NCI-H2171 treated with DMSO at 0.1 percent for 48 hours (cell line): Measurements from ENCODE around the gene ZFYVE28.

ENCODE experiments used
- DNase-seq: peaks from one replicate; lab custom pipeline; 2025; lab: John Stamatoyannopoulos, UW

The ZFYVE28 gene

DNA sequence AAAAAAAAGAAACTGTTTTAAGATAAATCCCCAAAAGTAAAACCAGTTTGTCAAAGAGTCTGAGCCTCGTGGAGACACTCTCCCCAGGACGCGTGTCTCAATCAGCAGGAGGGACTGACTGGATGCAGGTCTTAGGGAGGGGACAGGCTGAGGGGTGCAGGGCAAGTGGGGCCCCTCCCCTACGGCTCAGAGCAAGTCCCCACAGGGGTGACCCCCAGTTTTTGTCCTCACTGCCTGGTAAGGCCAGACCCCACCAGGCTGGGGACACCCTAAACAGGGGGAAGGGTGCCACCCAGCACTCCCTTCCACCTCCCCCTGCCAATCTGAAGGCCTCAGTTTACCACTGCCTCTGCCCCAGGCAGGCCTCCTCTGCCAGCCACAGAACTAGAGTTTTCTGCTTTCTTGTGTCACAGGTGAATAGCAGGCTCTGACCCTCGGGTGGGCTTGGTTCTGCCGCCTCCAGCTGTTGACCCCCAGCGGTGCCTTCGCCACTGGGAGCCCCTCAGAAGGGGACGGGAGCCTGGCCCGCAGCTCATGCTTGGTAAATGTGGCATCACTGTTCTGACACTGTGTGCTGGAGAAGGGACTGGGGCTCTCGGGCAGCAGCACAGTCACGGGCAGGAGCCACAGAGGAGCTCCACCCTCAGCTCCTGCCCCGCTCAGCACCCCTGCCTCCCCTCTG lies 86.8 kb downstream of the ZFYVE28 start:
- DNase-seq = no peak

DNA sequence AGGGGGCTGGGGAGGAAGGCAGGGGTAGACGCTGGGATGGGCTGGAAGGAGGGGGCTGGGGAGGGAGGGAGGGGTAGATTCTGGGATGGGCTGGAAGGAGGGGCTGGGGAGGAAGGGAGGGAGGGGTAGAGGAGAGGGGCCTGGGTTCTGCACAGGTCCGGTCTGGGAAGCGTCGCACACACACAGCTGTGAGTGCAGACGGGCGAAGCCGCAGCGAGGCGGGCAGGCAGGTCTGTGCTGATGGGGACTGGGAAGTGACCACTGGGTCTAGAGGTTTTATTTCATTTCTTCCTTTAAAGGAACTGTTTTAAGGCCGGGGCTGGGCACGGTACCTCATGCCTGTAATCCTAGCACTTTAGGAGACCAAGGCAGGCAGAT lies 87.4 kb downstream of the ZFYVE28 start:
- DNase-seq = no peak

DNA sequence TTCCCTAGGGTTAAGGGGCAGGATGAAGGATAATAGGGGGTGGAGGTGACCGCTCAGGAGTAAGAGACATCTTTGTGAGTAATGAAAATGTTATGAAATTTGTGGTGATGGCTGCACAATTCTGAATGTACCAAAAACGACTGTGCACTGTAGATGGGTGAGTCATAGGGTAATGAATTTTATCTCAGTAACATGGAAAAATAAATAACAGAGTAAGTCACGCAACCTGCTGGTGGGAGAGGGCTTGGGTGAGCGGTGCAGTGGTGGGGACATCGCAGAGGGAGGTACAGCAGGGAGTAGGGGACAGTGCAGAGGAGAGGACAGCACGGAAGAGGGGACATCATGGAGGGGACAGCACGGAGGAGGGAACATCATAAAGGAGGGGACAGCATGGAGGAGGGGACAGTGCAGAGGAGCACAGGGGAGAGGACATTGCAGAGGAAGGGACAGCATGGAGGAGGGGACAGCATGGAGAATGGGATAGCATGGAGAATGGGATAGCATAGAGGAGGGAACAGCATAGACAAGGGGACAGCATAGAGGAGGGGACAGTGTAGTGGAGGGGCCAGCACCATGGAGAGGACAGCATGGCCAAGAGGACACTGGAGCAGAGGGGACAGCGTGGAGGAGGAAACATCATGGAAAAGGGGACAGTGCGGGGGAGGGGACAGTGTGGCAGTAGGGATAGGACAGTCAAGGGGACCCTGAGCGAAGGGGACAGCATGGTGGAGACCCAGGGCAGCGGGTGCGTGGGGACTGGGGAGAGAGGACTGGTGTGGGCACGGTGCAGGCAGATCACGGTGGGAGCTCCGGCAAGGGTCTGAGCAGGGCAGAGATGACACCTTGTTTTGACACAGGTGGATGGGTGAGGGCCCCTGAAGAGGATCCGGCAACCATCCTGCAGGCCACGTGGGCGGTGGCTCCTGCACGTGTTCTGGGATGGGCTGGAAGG lies 88.1 kb downstream of the ZFYVE28 start:
- DNase-seq = no peak

DNA sequence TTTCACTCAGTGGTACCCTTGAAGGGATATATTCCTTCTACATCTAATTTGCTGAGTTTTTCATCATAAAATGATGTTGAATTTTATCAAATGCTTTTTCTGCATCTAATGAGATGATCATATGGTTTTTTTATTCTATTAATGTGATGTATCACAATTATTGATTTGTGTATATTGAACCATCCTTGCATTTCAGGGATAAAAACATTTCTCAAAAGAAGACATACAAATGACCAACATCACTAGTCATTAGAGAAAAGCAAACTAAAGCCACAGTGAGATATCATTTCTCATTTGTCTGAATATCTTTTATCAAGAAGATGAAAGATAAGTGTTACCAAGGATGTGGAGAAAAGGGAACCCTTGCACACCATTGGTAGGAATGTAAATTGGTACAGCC lies 90.9 kb downstream of the ZFYVE28 start:
- no peak for DNase-seq

DNA sequence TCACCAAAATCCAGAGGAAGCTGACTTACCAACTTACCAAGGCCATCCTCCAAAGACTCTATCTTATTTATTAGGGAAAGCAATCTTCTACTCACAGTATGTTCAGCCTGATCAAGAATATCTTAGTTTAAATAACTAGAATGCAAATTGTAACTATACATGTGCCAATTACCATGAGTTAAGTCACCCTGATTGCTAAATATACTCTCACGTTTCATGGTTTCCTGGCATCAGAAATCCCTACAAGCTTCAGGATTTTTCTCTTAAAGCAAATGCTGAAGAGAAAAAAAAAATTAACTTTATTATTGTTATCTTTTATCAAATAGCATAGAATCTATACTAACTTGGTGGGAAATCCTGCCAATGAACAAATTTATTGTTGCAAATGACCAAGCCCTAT lies 93.6 kb downstream of the ZFYVE28 start:
- DNase-seq = no peak

DNA sequence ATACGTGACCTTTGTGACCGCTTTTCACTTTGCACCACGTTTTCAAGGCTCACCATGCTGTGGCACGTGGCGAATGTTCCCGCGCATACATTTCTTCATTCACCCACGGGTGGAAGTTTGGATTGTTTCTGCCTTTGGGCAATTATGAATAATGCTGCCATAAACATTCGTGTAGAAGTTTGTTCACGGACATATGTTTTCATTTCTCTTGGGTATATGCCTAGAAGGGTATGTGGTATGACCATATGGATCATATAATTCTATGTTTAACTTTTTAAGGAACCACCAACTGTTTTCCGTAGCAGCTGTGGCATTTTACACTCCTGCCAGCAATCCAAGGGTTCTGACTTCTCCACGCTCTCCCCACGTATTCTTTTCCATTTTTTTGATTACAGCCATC lies 95.6 kb downstream of the ZFYVE28 start:
- DNase-seq = peak; percentile 0

DNA sequence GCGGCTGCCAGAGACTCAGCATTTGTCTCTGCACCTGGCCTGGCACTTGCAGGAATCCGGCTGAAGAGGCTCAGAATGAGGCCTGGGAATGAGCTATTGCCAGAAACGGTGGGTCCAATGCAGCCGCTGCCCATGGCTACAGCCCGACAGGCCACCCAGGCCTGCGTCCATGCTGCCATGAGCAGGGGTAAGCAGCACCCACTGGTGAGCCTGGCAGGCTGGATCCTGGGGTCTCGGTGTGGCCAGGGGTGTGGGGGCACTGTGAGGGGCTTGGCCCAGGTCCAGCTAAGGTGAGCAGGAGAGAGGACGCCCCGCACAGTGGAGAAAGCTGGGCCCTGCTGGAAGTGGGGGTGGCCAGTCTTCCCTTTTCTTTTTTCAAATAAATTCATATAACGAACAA lies 96.2 kb downstream of the ZFYVE28 start:
- no peak for DNase-seq

DNA sequence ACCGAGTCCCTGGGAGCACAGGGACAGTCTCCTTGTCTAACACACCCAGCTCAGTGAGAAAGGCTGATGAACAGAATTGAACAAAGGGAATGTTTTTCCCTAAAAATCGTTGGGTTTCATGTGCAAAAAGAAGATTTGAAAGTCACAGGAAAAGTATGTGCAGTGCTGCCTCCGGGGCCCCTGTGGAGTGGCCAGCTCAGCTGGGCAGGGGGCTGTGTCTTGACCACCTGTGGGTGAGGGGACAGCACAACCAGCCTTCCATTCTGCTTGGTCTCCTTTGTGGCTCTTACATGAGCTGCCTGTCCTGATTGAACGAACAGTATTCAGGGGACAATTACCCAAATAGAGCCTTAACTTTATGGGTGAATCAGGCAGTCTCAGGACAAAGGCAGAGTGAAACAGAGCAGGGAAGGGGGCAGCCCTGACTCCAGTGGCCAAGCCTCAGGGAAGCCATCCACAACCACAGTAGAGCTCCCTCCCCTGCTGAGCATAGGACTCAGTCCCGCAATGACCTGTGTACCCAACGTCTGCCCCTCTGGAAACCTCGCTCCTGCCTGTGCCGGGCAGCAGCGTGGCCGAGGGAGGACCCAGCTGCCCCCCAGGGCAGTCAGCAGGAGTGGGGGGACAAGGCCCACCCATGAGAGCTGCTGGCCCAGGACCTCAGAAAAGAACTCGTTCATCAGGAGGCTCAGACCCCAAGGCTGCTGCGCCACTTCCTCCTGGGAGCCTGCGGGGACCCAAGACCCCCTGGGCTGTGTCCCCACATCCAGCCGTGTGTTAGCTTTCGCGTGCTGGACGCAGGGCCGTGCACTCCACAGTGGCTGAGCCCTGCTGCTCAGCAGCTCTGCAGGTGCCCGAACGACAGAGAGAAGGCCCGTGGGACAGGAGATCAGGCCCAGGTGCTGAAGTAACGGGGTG lies 96.9 kb downstream of the ZFYVE28 start:
- DNase-seq = no peak

DNA sequence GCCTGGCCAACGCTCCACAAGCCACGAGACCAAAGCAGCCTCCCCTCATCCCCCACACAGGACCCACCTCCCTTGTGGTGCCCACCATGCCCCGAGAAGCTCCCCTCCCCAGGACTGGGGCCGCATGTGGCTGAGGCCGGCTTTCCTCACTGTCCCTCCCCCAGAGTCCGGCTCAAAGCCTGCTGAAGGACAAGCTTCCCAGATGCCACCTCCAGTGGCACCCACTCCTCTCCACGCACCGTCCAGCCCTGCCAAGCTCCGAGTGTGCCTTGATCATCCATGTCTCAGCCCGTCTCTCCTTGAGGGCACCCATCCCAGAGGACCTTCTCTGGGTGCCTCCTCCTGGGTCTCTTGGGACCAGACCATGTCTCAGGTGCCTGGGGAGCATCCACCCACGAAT lies 97.7 kb downstream of the ZFYVE28 start:
- DNase-seq = no peak

DNA sequence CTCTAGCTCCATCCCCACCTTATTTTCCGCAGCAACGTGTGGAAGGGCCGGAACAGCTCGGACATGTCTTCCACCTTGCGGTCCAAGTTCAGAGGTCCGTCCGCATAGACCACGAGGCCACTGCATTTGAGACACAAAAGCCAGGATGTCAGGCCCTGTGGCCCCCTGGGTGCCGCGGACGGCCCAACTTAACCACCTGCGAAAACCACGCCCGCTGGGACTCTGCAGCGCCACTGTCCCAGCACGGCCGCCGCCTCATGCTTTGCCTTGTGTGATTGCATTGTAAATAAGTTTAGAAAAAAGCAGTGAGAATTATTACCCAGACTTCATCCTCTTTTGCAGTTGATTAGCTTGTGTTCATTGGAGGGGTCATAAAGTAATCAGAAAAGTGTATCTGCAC lies 98.3 kb downstream of the ZFYVE28 start:
- no peak for DNase-seq

DNA sequence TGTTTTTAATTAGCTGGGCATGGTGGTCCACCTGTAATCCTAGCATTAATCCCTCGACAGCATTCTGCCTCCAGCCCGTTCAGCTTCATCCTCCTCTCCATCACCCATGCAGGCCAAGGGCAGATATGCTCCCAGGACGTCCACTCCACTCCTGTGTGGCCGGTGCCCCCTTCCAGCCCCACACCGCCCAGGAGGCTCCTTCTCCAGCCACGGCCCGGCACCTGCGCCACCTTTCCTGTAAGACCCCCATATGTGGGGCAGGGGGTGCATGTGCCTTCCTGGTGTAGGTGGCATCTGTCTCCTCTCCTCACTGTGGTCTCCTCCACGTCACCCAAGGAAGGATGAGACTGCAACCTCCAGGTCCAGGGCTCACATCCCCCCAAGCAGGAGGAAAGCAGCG lies 99.6 kb downstream of the ZFYVE28 start:
- no peak for DNase-seq

DNA sequence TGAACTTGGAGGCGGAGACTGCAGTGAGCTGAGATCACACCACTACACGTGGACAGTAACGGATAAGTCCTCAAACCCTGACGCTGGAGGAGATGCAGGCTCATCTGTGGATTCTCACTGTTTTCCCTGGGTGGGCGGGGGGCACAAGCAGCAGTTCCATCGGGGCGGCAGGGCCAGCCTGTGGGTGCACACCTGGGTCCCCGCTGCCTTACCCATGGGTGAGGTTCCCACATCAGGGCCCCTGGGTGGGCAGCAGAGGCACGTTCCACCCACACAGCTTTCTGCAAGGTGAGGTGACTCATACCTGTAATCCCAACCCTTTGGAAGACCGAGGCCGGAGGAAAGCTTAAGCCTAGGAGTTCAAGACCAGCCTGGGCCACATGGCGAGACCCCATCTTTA lies 100.0 kb downstream of the ZFYVE28 start:
- DNase-seq = no peak

DNA sequence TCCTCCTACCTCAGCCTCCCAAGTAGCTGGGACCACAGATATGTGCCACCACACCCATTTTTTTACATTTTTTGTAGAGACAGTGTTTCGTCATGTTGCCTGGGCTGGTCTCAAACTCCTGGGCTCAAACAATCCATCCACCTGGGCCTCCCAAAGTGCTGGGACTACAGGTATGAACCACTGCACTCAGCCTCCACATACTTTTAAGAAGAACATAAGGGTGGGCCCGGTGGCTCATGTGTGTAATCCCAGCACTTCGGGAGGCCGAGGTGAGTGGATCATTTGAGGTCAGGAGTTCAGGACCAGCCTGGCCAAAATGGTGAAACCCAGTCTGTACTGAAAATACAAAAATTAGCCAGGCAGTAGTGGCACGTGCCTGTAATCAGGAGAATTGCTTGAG lies 105.1 kb downstream of the ZFYVE28 start:
- DNase-seq = no peak

DNA sequence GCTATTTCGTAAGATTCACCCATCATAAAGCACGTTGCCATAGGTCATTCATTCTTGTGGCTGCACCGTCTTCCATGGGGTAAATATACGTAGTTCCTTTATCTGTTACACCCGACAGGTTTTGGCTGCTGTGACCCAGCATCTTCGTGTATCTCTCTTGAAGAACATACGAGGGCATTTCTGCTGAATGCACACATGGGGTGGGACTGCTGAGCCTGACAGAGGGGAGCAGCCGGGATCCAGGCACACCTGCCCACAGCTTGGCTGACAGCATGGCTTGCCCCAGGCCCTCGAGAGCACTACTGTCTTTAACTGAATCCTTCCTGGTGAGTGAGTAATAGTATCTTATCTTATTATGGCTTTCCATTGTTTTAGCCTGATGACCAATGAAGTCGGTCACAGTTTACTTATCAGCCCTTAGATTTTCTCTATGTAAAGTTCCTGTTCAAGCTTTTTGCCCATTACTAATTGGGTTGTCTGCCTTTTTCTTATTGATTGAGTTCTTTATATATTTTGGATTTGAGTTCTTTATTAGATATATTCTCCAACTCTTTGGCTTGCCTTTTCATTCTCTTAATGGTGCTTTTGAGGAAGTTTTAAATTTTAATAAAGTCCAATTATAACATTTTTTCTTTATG lies 111.6 kb downstream of the ZFYVE28 start:
- DNase-seq = no peak

DNA sequence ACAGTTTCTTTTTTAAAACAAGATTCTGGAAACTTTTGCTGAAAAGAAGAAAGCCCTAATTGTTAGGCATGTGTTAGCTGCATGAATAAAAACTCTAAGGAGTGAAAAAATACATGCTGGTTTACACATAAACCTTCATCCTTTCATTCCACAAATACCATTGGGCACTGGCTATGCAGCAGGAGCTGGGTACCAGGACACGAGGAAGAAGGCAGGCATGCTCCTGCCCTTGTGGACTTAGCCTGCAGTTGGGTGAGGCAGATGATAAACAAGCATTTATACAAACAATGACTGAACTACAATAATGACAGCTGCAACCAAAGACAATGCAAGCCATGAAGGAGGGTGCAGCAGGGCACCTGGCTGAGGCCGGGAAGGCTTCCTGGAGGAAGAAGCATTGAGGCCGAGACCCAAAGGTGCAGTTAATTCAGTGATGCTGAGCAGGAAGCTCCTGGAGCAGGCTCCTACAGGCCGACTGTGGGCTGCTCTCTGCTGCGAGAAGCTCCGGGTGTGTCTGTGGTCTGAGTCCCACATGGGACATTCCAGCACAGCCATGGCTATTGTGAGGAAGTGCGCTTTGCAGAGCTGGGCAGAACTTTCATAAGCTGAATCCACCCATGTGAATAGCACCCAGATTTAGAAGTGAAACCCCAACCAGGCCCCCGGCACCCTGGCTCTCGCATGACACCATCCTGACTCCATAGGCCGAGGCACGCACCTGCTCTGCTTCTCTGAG lies 112.5 kb downstream of the ZFYVE28 start:
- no peak for DNase-seq

DNA sequence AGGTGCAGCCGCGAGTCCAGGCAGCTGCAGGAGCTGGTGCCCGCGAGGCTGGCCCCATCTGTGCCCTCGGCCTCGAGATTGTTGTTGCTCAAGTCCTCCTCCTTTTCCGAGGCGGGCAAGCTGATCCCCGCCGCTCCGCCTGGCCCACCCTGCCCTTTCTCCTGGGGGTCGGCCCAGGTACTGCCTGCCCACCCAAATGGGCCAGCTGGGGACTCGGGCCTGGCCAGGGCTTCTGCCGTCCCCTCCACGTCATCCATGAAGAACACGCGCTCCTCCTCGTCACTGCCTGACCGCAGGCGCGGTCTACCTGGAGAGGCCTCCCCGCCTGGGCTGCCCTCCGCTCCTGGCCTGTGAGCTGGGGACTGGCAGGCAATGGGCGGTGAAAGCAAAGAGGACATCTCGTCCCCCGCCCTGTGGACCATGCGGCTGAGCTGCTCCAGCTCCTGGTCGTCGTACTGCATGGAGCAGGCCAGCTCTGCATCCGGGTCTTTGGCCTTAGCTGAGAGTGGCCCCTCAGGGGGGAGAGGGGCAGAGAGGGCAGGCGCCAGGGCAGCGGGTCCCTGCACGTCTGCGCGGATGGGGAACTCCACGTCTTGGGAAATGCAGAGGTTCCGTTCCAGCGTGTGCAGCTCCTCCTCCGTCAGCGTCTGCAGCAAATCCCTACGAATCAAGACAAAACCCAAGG lies 113.4 kb downstream of the ZFYVE28 start:
- no peak for DNase-seq

DNA sequence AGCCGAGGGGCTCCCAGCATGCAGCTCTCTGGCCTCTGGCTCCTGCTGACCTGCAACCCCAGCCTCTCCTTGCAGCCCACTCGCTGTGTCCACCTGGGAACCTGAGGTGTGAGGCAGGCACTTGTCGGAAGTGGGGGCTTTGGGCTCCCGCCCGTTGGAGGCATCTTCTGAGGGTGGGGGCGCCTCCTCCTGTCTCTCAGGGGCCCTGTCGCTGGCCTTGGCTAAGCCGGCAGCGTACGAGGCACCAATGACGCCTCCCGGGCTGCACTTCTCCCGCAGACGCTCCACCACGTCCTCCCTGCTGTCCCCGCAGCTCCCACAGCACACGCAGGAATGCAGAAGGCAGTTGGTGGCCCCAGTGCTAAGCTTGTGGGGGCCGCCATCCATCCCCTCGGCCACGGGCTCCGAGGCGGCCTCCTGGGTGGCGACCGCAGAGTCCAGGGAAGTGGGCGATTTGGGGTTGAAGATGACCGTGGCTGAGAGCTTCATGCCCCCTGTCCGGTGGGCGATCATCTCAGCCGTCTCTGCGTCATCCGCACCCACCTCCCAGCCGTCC lies 114.0 kb downstream of the ZFYVE28 start:
- DNase-seq = no peak

DNA sequence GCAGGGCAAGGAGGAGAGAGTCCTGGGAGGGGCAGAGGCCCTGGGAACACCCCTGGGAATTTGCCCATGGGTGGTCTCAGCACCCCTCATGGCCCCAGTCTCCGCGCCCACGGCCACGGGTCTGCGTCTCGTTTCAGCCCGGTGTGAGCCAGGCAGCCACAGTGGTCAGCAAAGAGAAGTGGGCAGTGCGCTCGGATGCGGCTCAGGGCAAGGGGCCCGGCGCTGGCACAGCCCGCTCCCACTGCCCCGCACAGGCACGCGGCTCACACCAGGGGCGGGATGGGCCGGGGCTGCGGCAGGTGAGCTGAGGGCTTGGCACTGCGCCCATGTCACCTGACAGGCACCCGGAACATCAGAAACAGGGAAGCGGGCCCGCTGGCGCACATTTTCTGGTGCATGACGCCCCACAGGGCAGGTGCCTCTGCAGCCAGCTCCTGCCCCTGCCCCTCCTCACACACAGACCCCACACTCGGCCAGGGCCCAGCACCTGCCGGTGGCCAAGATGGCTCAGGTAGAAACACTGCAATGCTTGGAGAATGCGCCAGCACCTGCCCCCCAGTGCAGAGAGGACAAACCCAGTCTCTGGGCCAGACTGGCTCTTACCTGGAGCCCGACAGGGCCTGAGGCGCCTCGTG lies 114.6 kb downstream of the ZFYVE28 start:
- DNase-seq = no peak

DNA sequence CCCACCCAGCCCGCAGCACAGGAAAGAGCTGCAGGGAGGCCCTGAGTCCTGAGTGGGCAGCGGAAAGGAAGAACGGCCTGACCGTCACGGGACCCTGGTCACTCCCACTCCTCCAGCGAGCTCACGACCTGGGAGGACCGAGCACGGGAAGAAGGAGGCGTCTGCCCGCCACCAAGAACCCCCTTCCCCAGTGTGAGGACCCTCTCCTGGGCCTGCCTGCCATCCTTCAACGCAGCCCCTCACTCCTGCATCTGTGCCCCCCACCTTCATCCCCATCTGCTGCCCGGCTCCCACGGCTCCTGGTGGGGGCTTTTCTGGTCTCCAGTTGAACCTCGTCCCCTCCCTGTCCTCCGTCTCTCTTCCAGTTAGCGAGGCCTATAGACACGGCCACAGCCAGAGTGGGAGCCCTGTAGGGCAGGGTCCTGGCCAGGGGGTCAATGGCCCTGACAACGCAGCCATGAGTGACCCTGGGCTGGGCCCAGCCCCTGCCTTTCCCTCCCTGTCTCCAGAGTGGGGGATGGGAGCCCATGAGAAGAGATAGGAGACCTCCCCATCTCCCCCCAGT lies 115.2 kb downstream of the ZFYVE28 start:
- no peak for DNase-seq
